Gastrocnemius medialis (tissue), 4 donors: ENCODE data around the gene RAPH1.

ENCODE experiments used
- CTCF ChIP-seq, 5 experiments: fragments of 450-650 bp in 3 of 5; fragments of 200-600 bp in 2 of 5; sonication (generic) in 2 of 5; IDR thresholded peaks in 4 of 5; conservative IDR thresholded peaks in 1 of 5; 1 replicate in 4 of 5; 2 replicates in 1 of 5; pipeline ENCODE4 v1.5.1; 2016 to 2019; ENCODE audit warnings: antibody characterized with exemption in 5 of 5, mild to moderate bottlenecking in 3 of 5, moderate library complexity in 3 of 5
- POLR2A ChIP-seq, 2 donors: fragments of 450-650 bp; IDR thresholded peaks; one replicate each; pipeline ENCODE4 v1.6.1; 2017; ENCODE audit warnings: antibody characterized with exemption in 2 of 2, mild to moderate bottlenecking in 2 of 2, moderate library complexity in 2 of 2

GRCh38 chr2:203569677-203570316 lies 34.7 kb upstream of the RAPH1 start:
- TF ChIP-seq CTCF (IDR thresholded peaks at IDR 0.05 in 4 of 5, conservative IDR thresholded peaks at IDR 0.05 in 1 of 5) (no peak), POLR2A (IDR thresholded peaks at IDR 0.05) (no peak)
